Hepatocyte (in vitro differentiated cells): Measurements from ENCODE around the gene KIF5A. TPM values are rescaled to one million over a fixed set of nuclear protein-coding genes. Genes with fewer than 3 reads are reported as not detected.

ENCODE experiments used
- DNase-seq: peaks from one replicate; pipeline ENCODE4 v3.0.0-alpha.2; 2016; ENCODE audit warnings: low spot score
- H2AFZ ChIP-seq: fragments of 200-600 bp; sonication (generic); 2 replicates; pipeline ENCODE4 v1.6.0; 2016; ENCODE audit warnings: antibody characterized with exemption, mild to moderate bottlenecking
- H3K27ac ChIP-seq: fragments of 200-600 bp; sonication (generic); 2 replicates; pipeline ENCODE4 v1.5.1; 2016; ENCODE audit warnings: mild to moderate bottlenecking
- H3K27me3 ChIP-seq: fragments of 200-600 bp; sonication (generic); 2 replicates; pipeline ENCODE4 v1.6.1; 2016
- H3K36me3 ChIP-seq: fragments of 200-600 bp; sonication (generic); replicated peaks from 2 replicates; pipeline ENCODE4 v1.5.1; 2016; ENCODE audit warnings: low read depth; ENCODE audit not compliant: insufficient read depth
- H3K4me1 ChIP-seq: fragments of 200-600 bp; sonication (generic); 2 replicates; pipeline ENCODE4 v1.5.1; 2016; ENCODE audit warnings: mild to moderate bottlenecking, moderate library complexity; ENCODE audit not compliant: insufficient read depth
- H3K4me2 ChIP-seq: fragments of 200-600 bp; sonication (generic); 2 replicates; pipeline ENCODE4 v1.6.0; 2016
- H3K4me3 ChIP-seq: fragments of 200-600 bp; sonication (generic); 2 replicates; pipeline ENCODE4 v1.5.1; 2016; ENCODE audit warnings: mild to moderate bottlenecking
- H3K79me2 ChIP-seq: fragments of 200-600 bp; sonication (generic); 2 replicates; pipeline ENCODE4 v1.6.0; 2017; ENCODE audit warnings: mild to moderate bottlenecking
- H3K9me2 ChIP-seq: fragments of 200-600 bp; sonication (generic); replicated peaks from 2 replicates; pipeline ENCODE4 v1.6.0; 2017; ENCODE audit warnings: mild to moderate bottlenecking; ENCODE audit not compliant: insufficient read depth
- H3K9me3 ChIP-seq: fragments of 200-600 bp; sonication (generic); 2 replicates; pipeline ENCODE4 v1.5.1; 2016; ENCODE audit warnings: low read depth, mild to moderate bottlenecking
- H4K20me1 ChIP-seq: fragments of 200-600 bp; sonication (generic); 2 replicates; pipeline ENCODE4 v1.6.0; 2016; ENCODE audit warnings: mild to moderate bottlenecking; ENCODE audit not compliant: insufficient read depth, poor library complexity, severe bottlenecking
- EZH2 ChIP-seq: fragments of 200-600 bp; sonication (generic); IDR thresholded peaks from 2 replicates; pipeline ENCODE4 v1.6.1; 2016; ENCODE audit warnings: antibody characterized with exemption, mild to moderate bottlenecking, borderline replicate concordance
- EZH2phosphoT487 ChIP-seq: fragments of 200-600 bp; sonication (generic); IDR thresholded peaks from one replicate; pipeline ENCODE4 v1.6.1; 2018; ENCODE audit warnings: antibody characterized with exemption, mild to moderate bottlenecking, low read depth, moderate library complexity; ENCODE audit not compliant: unreplicated experiment, severe bottlenecking
- WGBS: methylation state at CpG from one replicate; pipeline ENCODE4 v1.1.6; 2016; ENCODE audit warnings: low lambda C conversion rate; ENCODE audit errors: missing lambda C conversion rate; 5-methylcytosine and 5-hydroxymethylcytosine counted together
- polyA plus RNA-seq: library from polyadenylated mRNA; unstranded; fragments of >200 nt; fragmentation: Nextera tagmentation; extraction: Ambion mirVana; gene quantifications from 2 replicates; pipeline ENCODE4 v1.2.1, GENCODE V29; 2016
- total RNA-seq: library from RNA; depleted of rRNA; stranded (reverse); fragments of >200 nt; gene quantifications from 2 replicates; pipeline ENCODE4 v1.2.3, GENCODE V29; 2014
- TF ChIP-seq, protein P1 (sequence below): fragments of 200-600 bp; sonication (generic); IDR thresholded peaks from 2 replicates; pipeline ENCODE4 v1.5.1; 2016; ENCODE audit warnings: antibody characterized with exemption, mild to moderate bottlenecking; ENCODE audit not compliant: poor library complexity

KIF5A gene
- total and polyA plus RNA-seq, 2 experiments from 2014 or later = 0.03 to 0.18 TPM

GRCh38 chr12:57611827-57612710 is 62.2 kb downstream of the KIF5A start:
- Histone ChIP-seq H3K4me3 (peak overlapping the region; percentile 57), H4K20me1 (no peaks in the 10 kb centered on the region), H3K9me2 (no peaks in the 10 kb centered on the region), H3K36me3 (no peaks in the 10 kb centered on the region), H3K9me3 (no peaks in the 10 kb centered on the region), H3K27ac (no peak overlapping the region), H3K79me2 (no peaks in the 10 kb centered on the region), H2AFZ (peak overlapping the region; percentile 94), H3K27me3 (peaks cover 58% of the 10 kb centered on the region), H3K4me2 (peak overlapping the region; percentile 94), H3K4me1 (peaks cover 13% of the 10 kb centered on the region)
- DNase-seq = no peak
- WGBS = 18% methylated on average over 12 of the region's 23 CpGs
- TF ChIP-seq EZH2phosphoT487 (no peak), EZH2 (no peak)
- TF ChIP-seq, protein P1, sequence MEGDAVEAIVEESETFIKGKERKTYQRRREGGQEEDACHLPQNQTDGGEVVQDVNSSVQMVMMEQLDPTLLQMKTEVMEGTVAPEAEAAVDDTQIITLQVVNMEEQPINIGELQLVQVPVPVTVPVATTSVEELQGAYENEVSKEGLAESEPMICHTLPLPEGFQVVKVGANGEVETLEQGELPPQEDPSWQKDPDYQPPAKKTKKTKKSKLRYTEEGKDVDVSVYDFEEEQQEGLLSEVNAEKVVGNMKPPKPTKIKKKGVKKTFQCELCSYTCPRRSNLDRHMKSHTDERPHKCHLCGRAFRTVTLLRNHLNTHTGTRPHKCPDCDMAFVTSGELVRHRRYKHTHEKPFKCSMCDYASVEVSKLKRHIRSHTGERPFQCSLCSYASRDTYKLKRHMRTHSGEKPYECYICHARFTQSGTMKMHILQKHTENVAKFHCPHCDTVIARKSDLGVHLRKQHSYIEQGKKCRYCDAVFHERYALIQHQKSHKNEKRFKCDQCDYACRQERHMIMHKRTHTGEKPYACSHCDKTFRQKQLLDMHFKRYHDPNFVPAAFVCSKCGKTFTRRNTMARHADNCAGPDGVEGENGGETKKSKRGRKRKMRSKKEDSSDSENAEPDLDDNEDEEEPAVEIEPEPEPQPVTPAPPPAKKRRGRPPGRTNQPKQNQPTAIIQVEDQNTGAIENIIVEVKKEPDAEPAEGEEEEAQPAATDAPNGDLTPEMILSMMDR = no peak

DNA sequence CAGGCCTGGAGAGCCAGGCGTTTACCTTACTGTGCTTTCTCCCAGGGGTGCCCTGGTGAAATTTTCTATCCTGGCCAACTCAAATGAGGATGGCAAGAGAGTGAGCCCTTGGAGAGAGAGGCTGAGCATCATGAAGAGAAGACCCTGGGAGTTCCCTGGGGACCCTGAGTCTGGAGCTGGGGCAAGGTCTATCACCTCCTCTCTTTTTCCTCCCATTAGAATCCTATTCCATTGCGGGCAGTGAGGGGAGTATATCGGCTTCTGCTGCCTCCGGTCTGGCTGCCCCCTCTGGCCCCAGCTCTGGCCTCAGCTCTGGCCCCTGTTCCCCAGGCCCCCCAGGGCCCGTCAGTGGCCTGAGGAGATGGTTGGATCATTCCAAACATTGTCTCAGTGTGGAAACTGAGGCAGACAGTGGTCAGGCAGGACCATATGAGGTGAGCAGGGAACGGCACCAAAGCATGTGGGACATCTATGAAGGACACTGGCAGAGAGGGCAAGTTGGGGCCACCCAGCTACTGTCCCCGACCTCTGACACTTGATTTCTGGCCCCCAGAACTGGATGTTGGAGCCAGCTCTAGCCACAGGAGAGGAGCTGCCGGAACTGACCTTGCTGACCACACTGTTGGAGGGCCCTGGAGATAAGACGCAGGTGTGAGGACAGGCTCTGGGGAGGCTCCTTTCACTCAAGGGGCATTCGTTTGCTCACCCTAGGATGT is 63.0 kb downstream of the KIF5A start:
- H3K27me3 ChIP-seq = peaks cover 66% of the 10 kb centered on the region
- H3K4me1 ChIP-seq = peaks cover 13% of the 10 kb centered on the region
- TF ChIP-seq EZH2 (no peak), EZH2phosphoT487 (no peak)
- TF ChIP-seq, protein P1 = no peak
- H3K27ac ChIP-seq = no peak overlapping the region
- H2AFZ ChIP-seq = no peak overlapping the region
- no peak overlapping the region for H3K4me2 ChIP-seq
- no peak overlapping the region for H3K4me3 ChIP-seq
- H4K20me1 ChIP-seq = no peaks in the 10 kb centered on the region
- H3K9me2 ChIP-seq = no peaks in the 10 kb centered on the region
- no peaks in the 10 kb centered on the region for H3K36me3 ChIP-seq
- 87% methylated on average over 10 of the region's 10 CpGs for WGBS
- DNase-seq = no peak
- no peaks in the 10 kb centered on the region for H3K79me2 ChIP-seq
- no peaks in the 10 kb centered on the region for H3K9me3 ChIP-seq

- no peaks in the 10 kb centered on the region for H3K36me3 ChIP-seq
- no peak overlapping the region for H2AFZ ChIP-seq
- peaks cover 73% of the 10 kb centered on the region for H3K27me3 ChIP-seq
- H3K4me3 ChIP-seq = no peak overlapping the region
- peaks cover 13% of the 10 kb centered on the region for H3K4me1 ChIP-seq
- no peaks in the 10 kb centered on the region for H4K20me1 ChIP-seq
- H3K4me2 ChIP-seq = no peak overlapping the region
- H3K79me2 ChIP-seq = no peaks in the 10 kb centered on the region
- DNase-seq = no peak
- no peaks in the 10 kb centered on the region for H3K9me2 ChIP-seq
- no peaks in the 10 kb centered on the region for H3K9me3 ChIP-seq
- no peak for TF ChIP-seq EZH2phosphoT487
- no peak for TF ChIP-seq EZH2
- TF ChIP-seq, protein P1 = no peak
- no peak overlapping the region for H3K27ac ChIP-seq
- WGBS = 86% methylated on average over 10 of the region's 10 CpGs
Measured at GRCh38 chr12:57613427-57614109, 63.7 kb downstream of the KIF5A start.
